Fibroblast of villous mesenchyme (primary cell): ENCODE measurements around the gene ZBTB20. TPM values are rescaled to one million over a fixed set of nuclear protein-coding genes. Genes with fewer than 3 reads are reported as not detected.

Experiments
- DNase-seq: peaks from one replicate; pipeline ENCODE4 v3.0.0-alpha.2; 2010; ENCODE audit warnings: low read depth
- H3K4me3 ChIP-seq: 2 replicates; pipeline ENCODE4 v1.5.1; 2011; ENCODE audit warnings: low read depth, mild to moderate bottlenecking, low read length
- total RNA-seq: library from RNA; depleted of rRNA; stranded (reverse); fragments of >200 nt; gene quantifications from 2 replicates; pipeline ENCODE4 v1.2.3, GENCODE V29; 2012
- TF ChIP-seq, protein P1 (sequence below): IDR thresholded peaks from 2 replicates; pipeline ENCODE4 v1.5.1; 2012; ENCODE audit warnings: low read depth, mild to moderate bottlenecking, low read length; ENCODE audit not compliant: insufficient read depth

The ZBTB20 gene
- total RNA-seq, 1 donor: 28.1 TPM

DNA sequence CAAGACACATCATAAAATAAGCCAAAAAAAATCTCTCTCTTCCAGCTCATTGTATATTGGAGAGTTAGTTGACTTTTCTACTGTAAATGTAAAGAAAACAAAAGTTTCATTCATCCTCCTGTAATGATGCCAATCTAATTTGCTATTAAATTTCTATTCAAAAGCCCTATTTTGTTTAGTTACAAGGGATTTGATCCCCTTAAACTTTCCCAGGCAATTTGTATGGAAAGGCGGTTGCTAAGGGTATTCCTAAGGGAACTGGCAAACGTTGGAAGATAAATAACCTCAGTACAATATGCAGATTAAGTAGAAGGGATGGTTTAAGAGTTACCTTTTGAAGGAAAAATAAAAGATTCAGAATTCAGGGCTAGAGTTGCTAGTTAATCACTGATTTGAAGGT is 500.6 kb downstream of the ZBTB20 start:
- TF ChIP-seq, protein P1, sequence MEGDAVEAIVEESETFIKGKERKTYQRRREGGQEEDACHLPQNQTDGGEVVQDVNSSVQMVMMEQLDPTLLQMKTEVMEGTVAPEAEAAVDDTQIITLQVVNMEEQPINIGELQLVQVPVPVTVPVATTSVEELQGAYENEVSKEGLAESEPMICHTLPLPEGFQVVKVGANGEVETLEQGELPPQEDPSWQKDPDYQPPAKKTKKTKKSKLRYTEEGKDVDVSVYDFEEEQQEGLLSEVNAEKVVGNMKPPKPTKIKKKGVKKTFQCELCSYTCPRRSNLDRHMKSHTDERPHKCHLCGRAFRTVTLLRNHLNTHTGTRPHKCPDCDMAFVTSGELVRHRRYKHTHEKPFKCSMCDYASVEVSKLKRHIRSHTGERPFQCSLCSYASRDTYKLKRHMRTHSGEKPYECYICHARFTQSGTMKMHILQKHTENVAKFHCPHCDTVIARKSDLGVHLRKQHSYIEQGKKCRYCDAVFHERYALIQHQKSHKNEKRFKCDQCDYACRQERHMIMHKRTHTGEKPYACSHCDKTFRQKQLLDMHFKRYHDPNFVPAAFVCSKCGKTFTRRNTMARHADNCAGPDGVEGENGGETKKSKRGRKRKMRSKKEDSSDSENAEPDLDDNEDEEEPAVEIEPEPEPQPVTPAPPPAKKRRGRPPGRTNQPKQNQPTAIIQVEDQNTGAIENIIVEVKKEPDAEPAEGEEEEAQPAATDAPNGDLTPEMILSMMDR: no peak
- H3K4me3 ChIP-seq: no peak overlapping the region
- DNase-seq: no peak

DNA sequence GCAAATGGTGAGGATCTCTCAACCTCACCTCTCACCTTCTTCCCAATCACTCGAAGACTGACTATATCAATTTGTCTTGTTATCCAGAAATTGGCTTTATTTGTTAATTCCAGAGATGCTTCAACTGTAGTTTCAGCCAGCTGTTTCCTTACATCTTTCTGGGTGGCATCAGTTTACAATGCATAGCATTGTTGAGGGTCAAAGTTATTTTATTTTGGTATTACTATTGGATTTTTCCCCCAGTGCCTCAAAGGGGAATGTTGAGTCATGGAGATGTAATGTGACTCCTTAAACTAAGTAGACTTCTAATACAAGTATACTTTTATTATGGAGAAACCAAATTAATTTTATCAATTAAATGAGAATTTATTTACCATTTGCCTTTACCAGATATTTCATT is 501.7 kb downstream of the ZBTB20 start:
- TF ChIP-seq, protein P1: no peak
- DNase-seq: no peak

DNA sequence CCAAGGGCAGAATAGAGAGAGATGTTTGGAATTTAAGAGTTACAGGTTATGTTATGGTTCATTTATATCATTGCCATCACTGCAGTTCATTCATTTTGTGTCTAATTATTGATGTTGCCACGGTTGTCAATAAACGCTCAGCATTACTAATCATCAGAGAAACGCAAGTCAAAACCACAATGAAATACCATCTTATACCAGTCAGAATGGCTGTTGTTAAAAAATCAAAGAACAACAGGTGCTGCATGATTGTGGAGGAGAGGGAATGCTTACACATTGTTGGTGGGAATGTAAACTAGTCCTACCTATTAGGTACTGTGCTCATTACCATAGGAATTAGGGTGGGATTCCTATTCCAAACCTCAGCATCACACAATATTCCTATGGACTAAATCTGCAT is 502.7 kb downstream of the ZBTB20 start:
- TF ChIP-seq, protein P1: no peak
- no peak overlapping the region for H3K4me3 ChIP-seq
- DNase-seq: no peak

More for the DNA sequence above, 501.7 kb downstream of the ZBTB20 start:
- H3K4me3 ChIP-seq: no peak overlapping the region

DNA sequence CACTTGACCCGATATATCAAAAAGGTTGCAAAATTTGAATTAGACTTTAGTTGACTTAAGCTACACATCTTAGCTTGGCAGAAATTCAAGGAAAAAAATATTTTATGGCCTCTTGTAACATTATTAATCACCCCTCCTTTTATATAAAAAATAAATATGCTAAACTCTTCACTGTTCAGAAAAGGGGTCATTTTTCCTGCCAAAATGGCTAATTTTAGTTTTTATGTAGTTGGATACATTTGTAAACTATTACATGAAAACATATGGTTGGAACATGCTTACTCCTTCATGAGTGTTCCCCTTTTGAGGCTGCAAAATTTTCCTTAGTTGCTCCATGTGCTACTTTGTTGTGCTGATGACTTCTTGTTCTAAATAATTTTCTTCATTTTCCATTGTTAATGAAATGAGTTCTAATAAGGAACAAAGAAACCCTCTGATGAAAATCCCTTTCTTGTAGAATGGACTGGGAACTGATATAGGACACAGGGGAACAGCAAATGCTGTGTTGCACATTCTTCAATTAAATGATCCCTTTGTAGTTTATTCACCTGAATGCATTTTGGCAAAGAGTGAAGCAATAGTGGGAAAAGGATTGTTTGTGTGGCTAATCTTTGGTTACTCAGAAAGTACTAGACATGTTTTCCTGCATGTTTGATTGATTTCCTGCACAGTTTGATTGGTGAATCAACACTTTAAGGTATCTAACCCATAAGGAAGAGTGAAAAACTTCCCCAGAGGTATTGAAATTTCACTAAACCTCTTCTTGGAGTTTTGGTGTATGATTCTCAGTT is 503.9 kb downstream of the ZBTB20 start:
- TF ChIP-seq, protein P1: no peak
- DNase-seq: no peak
- H3K4me3 ChIP-seq: no peak overlapping the region

DNA sequence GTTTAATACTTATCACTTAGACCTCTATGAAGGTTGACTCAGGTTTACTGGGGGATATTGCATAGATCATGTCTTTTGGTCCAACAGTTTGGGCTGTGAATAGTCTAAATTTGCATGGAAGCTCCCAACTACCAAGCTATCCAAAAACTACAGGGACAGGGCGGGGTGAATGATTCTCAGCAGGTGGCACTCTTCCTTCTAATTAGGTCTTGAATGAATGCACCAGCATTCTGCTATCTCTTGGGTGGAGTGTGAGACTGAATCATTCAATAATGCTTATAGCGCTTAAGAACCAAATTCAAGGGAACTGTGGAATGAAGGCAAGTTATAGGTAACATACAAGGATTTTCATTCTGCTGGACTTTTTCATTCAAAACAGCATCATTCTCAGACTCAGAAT is 507.0 kb downstream of the ZBTB20 start:
- H3K4me3 ChIP-seq: no peak overlapping the region
- TF ChIP-seq, protein P1: no peak
- DNase-seq: no peak

DNA sequence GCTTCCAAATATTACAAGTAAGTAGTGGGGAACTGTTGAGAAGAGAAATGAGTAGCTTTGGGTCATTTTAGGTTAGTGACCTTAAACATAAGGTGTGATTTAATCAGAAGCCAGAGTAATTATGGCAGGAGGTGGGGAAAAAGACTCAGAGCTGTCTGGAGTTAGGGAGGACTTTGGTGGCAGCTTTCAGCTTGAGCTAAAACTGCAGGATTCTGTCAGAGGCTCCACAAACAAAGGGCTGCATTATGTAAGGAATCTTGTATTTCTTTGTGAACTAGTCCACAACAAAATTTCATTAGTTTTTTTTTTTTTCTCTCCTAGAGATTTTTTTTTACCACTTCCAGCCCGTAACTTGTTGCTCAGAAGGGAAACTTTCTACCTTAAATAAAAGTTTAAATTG is 507.9 kb downstream of the ZBTB20 start:
- TF ChIP-seq, protein P1: no peak
- no peak for DNase-seq
- H3K4me3 ChIP-seq: no peak overlapping the region

DNA sequence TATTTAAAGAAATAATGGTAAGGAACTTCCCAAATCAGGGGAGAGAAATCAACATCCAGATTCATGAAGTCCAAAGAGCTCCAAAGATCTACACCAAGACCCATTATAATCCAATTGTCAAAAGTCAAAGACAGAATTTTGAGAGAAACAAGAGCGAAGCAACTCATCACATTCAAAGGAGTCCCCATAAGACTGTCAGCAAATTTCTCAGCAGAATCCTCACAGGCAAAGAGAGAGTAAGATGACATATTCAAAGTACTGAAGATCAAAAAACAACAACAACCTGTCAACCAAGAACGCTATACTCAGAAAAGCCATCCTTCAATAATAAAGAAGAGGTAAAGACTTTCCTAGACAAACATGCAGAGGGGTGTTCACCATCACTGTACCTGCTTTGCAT is 511.2 kb downstream of the ZBTB20 start:
- DNase-seq: no peak
- H3K4me3 ChIP-seq: no peak overlapping the region
- TF ChIP-seq, protein P1: no peak
